Measurements from ENCODE around the gene PHC1.

DNA sequence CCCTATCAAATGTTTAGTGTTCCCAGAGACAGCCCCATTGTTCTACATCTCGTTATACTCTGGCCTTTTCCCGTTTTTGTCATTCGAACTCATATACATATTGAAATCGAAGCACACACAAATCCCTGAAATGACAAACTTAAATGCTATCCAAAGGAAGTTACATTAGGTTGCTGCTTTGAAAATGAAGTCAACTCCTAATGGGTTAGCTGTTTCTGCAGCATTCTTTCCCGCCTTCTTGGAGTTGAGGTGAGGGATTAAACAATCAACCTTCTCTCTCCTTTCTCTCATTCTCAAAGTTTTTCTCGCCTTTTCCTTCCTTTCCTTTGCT lies 642 bp upstream of the PHC1 start:
- TF ChIP-seq, protein P1, sequence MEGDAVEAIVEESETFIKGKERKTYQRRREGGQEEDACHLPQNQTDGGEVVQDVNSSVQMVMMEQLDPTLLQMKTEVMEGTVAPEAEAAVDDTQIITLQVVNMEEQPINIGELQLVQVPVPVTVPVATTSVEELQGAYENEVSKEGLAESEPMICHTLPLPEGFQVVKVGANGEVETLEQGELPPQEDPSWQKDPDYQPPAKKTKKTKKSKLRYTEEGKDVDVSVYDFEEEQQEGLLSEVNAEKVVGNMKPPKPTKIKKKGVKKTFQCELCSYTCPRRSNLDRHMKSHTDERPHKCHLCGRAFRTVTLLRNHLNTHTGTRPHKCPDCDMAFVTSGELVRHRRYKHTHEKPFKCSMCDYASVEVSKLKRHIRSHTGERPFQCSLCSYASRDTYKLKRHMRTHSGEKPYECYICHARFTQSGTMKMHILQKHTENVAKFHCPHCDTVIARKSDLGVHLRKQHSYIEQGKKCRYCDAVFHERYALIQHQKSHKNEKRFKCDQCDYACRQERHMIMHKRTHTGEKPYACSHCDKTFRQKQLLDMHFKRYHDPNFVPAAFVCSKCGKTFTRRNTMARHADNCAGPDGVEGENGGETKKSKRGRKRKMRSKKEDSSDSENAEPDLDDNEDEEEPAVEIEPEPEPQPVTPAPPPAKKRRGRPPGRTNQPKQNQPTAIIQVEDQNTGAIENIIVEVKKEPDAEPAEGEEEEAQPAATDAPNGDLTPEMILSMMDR (IDR thresholded peaks at IDR 0.05), result no peak
- TF ChIP-seq POLR2A (IDR thresholded peaks at IDR 0.05), result no peak
- no peak for TF ChIP-seq EP300 (IDR thresholded peaks at IDR 0.05)
- TF ChIP-seq POLR2AphosphoS5 (IDR thresholded peaks at IDR 0.05), result no peak
